Fibroblast of gingiva (primary cell): ENCODE data around the gene SETBP1.

ENCODE experiments used
- DNase-seq: peaks from one replicate; pipeline ENCODE4 v3.0.0-alpha.2; 2011; ENCODE audit warnings: low read depth

The SETBP1 gene

DNA sequence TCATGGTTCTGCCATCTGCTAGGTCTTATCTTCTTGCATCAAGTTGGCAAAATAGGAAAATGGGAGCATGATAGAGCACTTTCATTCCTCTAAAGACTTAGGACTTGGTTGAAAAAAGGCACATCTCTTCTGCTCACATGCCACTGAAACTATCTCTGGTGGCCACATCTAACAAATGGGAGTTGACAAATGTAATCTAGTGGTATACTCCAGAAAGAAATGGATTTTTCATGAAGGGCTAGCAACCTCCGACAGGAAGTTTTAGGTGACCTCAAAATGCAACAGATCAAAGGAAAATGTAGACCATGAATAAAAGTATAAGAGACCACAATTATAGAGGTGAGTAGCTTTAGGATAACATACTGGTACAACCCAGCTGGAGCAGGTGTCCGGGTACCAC is 224.1 kb downstream of the SETBP1 start:
- no peak for DNase-seq

DNA sequence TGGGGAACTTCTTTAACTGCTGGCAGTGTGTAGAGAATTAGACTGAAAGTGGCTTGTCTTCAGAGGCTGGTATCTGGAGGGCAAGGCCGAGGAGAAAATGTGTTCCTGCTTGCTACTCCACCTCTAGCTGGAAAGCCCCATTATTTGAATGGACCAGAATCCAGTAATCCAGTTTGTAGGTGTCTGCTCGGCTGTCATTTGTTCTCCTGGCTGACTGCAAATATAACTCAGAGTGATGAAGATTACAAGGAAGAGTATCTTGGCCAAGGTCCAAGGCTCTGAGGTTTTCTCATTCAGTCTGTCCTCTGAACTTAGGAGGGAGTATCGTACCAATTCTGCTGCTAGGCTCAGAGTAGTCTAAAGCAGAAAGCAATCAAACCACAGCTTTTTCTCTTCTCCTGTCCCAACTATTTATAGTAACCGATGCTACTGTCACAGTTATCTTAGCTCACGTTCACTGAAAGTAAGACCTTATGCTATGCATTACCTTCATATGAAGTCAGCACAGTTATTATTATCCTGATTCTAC is 228.6 kb downstream of the SETBP1 start:
- no peak for DNase-seq

DNA sequence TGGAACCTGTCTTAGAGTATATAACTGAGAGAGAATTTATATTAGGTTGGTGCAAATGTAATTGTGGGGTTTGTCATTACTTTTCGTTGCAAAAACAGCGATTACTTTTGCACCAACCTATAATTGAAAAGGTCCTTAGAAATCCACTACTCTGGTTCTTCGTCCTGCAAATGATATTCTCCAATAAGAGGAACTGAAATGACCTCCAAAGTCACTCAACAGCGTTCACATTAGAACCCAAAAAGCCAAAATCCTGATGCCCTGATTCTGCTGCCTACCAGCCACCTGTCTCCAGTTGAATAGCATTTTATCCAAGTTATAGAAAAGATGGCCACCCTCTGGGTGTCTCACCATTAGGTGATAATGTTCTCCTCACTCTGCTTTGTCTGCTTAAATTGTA is 230.6 kb downstream of the SETBP1 start:
- no peak for DNase-seq

DNA sequence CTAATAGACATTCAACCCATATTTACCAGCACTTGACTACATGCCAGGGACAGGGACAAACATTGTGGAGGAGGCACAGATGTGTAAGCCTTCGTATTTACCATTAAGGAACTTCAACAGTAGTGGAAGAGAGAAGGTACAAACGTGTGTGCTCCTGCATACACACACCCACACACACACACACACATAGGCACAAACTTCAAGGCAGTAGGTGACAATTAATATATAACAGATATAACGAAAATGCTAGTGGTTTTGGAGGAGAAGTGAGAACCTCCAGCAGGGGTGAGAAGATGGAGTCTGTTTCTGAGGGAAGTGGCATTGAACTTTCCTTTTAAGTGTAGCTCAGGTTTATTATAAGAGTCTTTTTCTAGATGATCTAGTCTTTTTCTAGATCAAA is 231.1 kb downstream of the SETBP1 start:
- no peak for DNase-seq

GRCh38 chr18:44912740-44913478 is 232.2 kb downstream of the SETBP1 start:
- DNase-seq = no peak

GRCh38 chr18:44914028-44914427 is 233.3 kb downstream of the SETBP1 start:
- no peak for DNase-seq

DNA sequence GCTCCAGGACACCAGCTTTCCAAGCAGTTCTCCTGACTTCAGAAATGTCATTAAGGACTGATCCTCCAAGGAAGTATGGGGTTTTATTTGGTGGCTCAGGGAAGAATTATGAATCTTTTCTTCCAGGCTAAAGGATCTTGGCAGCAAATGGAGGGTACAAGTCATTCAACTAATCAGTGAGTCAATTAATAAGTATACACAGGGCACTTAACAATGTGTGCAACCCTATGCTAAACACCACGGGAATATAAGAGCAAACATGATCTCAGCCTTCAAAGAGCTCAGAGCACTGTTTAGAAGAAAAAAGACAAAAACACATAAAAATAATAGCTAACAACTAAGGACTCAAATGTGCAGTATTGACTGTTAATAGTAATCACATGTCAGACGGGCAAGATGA is 234.5 kb downstream of the SETBP1 start:
- no peak for DNase-seq

DNA sequence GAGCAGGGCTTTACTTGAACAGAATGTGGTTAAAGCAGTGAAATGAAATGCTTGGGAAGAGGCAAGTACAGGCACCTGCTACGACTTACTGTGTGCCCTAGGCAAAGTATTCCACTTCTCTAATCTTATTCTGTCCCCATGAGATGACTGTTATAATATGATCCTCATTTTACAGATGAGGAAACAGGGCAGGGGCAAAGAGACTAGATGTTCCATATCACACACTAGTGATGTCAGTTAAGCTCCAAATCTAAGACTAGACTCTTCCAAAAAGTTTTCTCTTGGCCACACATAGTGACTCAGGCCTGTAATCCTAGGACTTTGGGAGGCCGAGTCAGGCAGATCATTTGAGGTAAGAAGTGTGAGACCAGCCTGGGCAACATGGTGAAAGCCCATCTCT is 235.0 kb downstream of the SETBP1 start:
- no peak for DNase-seq

- DNase-seq = peak; percentile 4
Measured at GRCh38 chr18:44916429-44917207, 235.9 kb downstream of the SETBP1 start.

DNA sequence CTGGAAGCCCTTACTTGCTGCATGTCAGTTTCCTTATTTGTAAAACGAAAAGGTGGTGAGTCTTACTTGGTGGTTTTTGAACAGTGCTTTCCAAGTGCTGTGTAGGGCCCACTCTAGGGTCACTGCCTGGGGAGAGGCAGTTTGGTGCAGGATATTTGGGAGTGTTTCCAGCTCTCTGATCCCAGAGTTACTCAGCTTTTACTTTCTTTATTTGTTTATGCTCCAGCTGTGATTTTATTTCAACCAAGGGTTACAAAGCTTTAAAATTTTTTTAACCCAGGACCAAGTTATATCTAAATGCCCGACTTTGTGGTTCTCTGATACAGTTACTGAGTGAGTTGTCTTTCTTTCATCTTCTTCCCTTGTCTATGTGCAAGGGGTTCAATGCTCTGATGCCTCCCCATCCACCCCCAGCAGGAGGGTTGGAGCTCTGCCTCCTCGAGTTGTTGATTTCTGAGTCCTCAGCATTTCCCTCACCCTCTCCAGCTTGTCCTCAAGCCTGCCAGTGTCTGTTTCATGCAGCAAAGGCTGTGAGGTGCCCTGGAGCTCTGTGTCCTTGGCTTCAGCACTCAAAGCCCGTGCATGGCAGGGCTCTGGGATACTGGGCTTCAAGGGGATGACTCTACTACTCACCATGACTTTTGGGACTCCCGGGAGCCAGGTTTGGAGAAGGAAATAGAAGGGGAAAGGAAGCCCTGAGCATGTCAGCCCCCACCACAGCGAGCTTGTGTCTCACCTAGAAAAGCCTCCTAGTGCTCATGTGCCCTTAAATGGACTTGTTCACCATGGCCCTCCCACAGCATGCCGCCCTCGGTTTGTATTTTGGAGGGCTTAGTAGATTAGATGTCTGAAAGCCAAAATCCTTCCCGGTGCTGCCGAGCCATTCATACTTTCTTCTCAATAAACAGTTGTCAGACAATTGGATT is 236.8 kb downstream of the SETBP1 start:
- no peak for DNase-seq

- DNase-seq = no peak
Measured at GRCh38 chr18:44918142-44918476, 237.4 kb downstream of the SETBP1 start.

DNA sequence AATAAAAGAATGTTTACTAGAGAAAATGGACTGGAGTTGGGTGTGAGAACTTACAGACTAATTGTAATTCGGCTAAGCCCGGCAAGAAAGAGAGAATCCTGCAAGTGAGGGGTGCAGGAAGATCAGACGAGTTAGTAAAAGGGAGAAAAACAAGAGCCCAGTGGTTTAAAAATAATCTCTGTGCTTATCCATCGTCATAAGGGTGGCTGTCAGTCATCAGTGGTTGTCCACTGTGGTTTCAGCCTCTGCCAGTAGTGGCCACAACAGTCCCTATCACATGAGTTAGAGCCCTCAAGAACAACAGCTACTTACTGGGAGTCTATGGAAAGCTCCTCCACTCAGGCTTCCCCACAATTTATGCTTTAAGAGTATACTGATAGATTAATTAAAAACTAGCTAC is 239.8 kb downstream of the SETBP1 start:
- no peak for DNase-seq

- DNase-seq = no peak
Measured at GRCh38 chr18:44921974-44922373, 241.3 kb downstream of the SETBP1 start.

DNA sequence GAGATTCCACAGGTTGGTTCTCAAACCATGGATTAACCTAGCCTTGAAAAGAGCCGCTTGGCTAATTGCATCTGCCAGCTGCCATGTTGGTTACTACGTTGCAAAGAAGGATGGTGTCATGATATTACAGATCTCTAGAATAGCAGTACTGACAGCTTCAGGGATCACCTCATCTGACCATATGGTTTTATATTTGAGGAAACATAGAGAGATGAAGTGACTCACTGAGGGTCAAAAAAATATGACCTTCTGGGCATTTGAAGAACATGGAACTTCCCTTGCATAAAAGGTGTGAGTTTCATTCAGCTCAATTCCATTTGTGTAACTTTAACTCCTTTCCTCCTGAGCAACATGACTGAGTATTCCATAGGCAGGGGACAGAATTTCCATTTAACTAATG is 242.3 kb downstream of the SETBP1 start:
- no peak for DNase-seq

DNA sequence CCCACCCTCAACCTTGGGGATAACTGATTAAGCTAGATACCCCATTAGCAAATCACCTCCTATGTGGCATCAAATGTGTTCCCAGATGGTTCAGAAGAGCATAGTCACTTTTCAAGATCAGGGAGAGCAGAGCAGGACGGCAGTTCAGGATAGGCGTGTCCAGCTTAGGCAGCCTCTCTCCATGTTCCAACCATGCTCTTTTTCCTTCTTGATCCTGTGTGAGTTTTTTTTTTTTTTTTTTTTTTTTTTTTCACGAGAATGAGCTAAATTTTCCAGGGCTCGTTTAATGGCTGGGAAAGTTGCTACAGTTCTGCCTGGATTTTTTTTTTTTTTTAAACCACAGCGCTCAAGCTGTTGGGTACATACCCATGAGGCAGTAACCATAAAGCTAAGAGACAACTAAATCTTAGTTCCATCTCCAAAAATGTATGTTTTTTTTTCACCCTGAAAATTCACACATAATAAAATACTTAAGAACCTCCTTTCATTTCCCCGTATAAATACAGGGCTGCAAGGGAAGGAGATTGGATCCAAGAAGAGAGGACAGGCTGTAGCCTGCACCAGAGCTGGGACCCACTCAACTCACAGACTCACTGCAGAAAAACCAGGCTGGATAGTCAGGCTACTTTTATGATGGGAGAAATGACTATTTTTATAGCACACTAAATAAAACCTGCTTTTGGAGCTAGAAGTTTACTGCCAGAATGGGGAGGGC is 244.3 kb downstream of the SETBP1 start:
- DNase-seq = no peak

DNA sequence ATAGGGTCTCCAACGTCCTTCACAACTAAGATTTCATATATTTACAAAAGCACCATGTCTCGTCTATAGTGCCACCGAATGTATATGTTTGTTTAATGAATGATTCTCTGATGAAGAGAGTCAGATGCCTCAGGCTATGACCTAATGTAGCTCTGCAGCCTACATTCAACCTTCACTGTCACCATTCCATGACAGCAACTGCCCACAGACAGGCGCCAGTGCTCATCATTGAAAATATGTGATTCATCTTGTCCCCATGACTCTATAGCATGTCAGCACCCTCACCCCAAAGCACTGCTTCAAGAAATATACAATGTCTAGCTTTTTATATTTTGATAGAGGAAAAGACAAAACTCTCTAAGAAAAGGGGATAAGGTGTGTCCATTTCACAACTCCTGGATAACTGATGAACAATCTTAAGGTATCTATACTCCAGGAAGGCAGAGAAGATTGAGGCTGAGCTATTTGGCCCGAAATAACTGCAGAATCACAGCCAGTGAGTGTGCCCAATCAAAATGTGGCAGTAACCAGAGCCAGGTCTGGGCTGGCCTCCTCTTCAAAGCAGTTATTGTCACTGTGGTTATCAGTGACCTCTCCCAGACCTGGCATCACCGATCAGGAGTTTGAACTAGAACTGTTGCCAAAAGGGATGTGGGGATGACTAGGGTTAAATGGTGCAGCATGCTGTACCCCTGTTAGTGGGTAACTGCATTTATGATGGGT is 246.6 kb downstream of the SETBP1 start:
- no peak for DNase-seq

DNA sequence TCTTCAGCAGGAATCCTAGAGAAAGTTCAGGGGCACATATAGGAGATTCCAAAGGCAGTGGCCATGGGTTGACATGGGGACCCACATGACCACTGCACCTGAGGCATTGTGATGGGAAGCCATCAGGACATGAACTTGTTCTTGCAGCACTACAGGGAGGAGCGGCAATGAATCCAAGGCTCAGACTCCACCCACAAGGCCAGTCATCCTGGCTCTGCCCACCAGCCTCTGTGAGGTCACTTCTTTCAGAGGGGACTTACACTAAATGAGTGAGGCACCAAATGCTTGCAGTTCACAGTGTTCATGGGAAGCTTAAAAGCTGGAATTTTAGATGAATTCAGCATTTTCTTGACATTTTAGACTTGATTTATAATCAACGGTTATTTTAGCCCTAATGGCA is 254.2 kb downstream of the SETBP1 start:
- no peak for DNase-seq

- DNase-seq = no peak
Measured at GRCh38 chr18:44935455-44935854, 254.8 kb downstream of the SETBP1 start.

DNA sequence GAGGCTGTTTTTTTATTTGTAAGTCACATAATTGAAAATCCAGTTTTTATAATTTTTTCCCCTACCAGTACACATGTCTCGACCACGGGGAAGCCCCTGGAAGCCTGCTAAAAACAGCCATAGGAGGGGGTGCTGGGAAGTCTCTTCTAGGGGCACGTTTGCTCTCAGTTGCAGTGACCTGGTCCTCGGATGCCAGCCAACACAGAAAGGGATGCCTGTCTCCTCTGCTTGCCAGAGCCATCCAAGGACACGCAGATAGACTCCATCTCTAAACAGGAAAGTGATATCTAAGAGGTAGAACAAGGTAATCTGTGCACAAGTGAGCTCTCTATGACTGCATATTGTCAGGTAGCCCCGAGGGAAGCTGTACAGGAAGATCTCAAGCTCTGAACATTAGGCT is 255.8 kb downstream of the SETBP1 start:
- DNase-seq = no peak

- no peak for DNase-seq
Measured at GRCh38 chr18:44937960-44938719, 257.5 kb downstream of the SETBP1 start.
